K562 (cell line): Measurements from ENCODE around the gene CLDN5. TPM values are rescaled to one million over a fixed set of nuclear protein-coding genes. Genes with fewer than 3 reads are reported as not detected.

ENCODE experiments used
- ATAC-seq: fragments of 200-7000 bp; cut with Tn5 transposase; 3 replicates; pipeline ENCODE4 v1.9.1; 2020; ENCODE audit warnings: moderate library complexity
- BruUV-seq: library from RNA; stranded (reverse); fragments of 400-500 nt; replicated peaks from 2 replicates; lab custom pipeline; 2021; lab: Mats Ljungman, UMichigan
- CTCF ChIA-PET: fragments of 300-600 bp; formaldehyde crosslinking; extraction: SDS; loops from one replicate; lab custom pipeline; 2021; ENCODE audit warnings: low intra/inter-chr PET ratio; lab: Yijun Ruan, JAX
- POLR2A ChIA-PET: fragments of 300-600, 350-650 bp; sonication (Branson Sonifier 250); formaldehyde crosslinking; extraction: SDS; loops from one replicate; lab custom pipeline; 2021; ENCODE audit warnings: antibody characterized with exemption, inconsistent platforms; lab: Yijun Ruan, JAX
- DNase-seq, 4 experiments: peaks; one replicate each; pipeline versions ENCODE4 v3.0.0 to v3.0.0-alpha.2; 2011 to 2018; ENCODE audit warnings: low spot score in 3 of 4, mixed read lengths in 3 of 4; ENCODE audit errors: extremely low read depth in 1 of 4
- FAIRE-seq: peaks from 2 replicates; lab custom pipeline; 2011; peaks lifted over from hg19 to GRCh38; lab: Jason Lieb, UNC
- H2AFZ ChIP-seq: 2 replicates; pipeline ENCODE4 v1.6.0; 2011; ENCODE audit warnings: low read depth, low read length, control low read depth, inconsistent platforms
- H3K27ac ChIP-seq: fragments of 200-600 bp; 3 replicates; pipeline ENCODE4 v1.8.0; 2011; ENCODE audit warnings: low read depth, mild to moderate bottlenecking, control low read depth, inconsistent platforms, low read length, moderate library complexity, mixed read lengths; ENCODE audit errors: extremely low read depth
- H3K27me3 ChIP-seq, 2 experiments: fragments of 300-600 bp in 1 of 2; 2 replicates in 1 of 2; 3 replicates in 1 of 2; pipeline versions ENCODE4 v1.6.0 to v1.8.0; 2011; ENCODE audit warnings: inconsistent platforms in 2 of 2, low read length in 2 of 2, mild to moderate bottlenecking in 1 of 2, mixed read lengths in 1 of 2, moderate library complexity in 1 of 2; ENCODE audit not compliant: control insufficient read depth in 2 of 2, insufficient read depth in 2 of 2
- H3K36me3 ChIP-seq: fragments of 300-600 bp; 3 replicates; pipeline ENCODE4 v1.8.0; 2011; ENCODE audit warnings: mild to moderate bottlenecking, low read length, inconsistent platforms; ENCODE audit not compliant: control insufficient read depth, insufficient read depth
- H3K4me1 ChIP-seq, 2 experiments: fragments of 200-600 bp in 1 of 2; replicated peaks in 1 of 2; 2 replicates in 1 of 2; 3 replicates in 1 of 2; pipeline versions ENCODE4 v1.5.1 to v1.8.0; 2011; ENCODE audit warnings: inconsistent platforms in 2 of 2, low read length in 2 of 2, mild to moderate bottlenecking in 1 of 2, mixed read lengths in 1 of 2, moderate library complexity in 1 of 2; ENCODE audit not compliant: control insufficient read depth in 2 of 2, insufficient read depth in 2 of 2
- H3K4me2 ChIP-seq: 2 replicates; pipeline ENCODE4 v1.6.1; 2011; ENCODE audit warnings: low read length, control low read depth, inconsistent platforms, mixed read lengths; ENCODE audit not compliant: insufficient read depth
- H3K4me3 ChIP-seq: fragments of 200-600 bp; sonication (generic), shearing (Covaris generic); 2 replicates; pipeline ENCODE4 v1.5.1; 2016; ENCODE audit warnings: control low read depth, inconsistent platforms
- H3K79me2 ChIP-seq: fragments of 200-600 bp; 3 replicates; pipeline ENCODE4 v1.8.0; 2011; ENCODE audit warnings: low read length, inconsistent platforms; ENCODE audit not compliant: control insufficient read depth, insufficient read depth
- H3K9ac ChIP-seq, 2 experiments: 2 replicates each; pipeline versions ENCODE4 v1.6.0 to v1.6.1; 2011; ENCODE audit warnings: low read depth in 2 of 2, low read length in 2 of 2, control low read depth in 1 of 2, inconsistent platforms in 1 of 2, mild to moderate bottlenecking in 1 of 2, mixed read lengths in 1 of 2; ENCODE audit not compliant: insufficient read depth in 1 of 2
- H3K9me1 ChIP-seq: one replicate; pipeline ENCODE4 v1.6.0; 2011; ENCODE audit warnings: inconsistent platforms, mild to moderate bottlenecking, low read length, moderate library complexity; ENCODE audit not compliant: control insufficient read depth, insufficient read depth
- H3K9me3 ChIP-seq: replicated peaks from 2 replicates; pipeline ENCODE4 v1.5.1; 2011; ENCODE audit warnings: low read depth, low read length, inconsistent platforms; ENCODE audit not compliant: control insufficient read depth, insufficient read depth
- H4K20me1 ChIP-seq: replicated peaks from 2 replicates; pipeline ENCODE4 v1.6.1; 2011; ENCODE audit warnings: low read length, inconsistent platforms, mixed read lengths; ENCODE audit not compliant: control insufficient read depth, insufficient read depth
- BHLHE40 ChIP-seq: IDR thresholded peaks from 2 replicates; pipeline ENCODE4 v1.6.1; 2011; ENCODE audit warnings: low read length, improper control_type of control experiment
- E2F5 ChIP-seq: sonication (generic); formaldehyde crosslinking; IDR thresholded peaks from 2 replicates; pipeline ENCODE4 v1.8.0; 2022; ENCODE audit warnings: mild to moderate bottlenecking, missing genetic modification reagents
- ETV1 ChIP-seq: fragments of 450-650 bp; conservative IDR thresholded peaks from 2 replicates; pipeline ENCODE4 v1.6.1; 2016; ENCODE audit warnings: missing genetic modification characterization, control low read depth, low read depth, missing compliant biosample characterization
- JUN ChIP-seq, 2 experiments: sonication (generic) in 1 of 2; formaldehyde crosslinking in 1 of 2; IDR thresholded peaks; 2 replicates each; pipeline versions ENCODE4 v1.6.1 to v1.8.0; 2012 to 2022; ENCODE audit warnings: borderline replicate concordance in 2 of 2, mild to moderate bottlenecking in 2 of 2, improper control_type of control experiment in 1 of 2, low read depth in 1 of 2, low read length in 1 of 2, missing genetic modification reagents in 1 of 2
- KLF1 ChIP-seq: fragments of 450-650 bp; IDR thresholded peaks from 2 replicates; pipeline ENCODE4 v1.6.1; 2016; ENCODE audit warnings: missing genetic modification characterization, missing compliant biosample characterization
- RBFOX2 ChIP-seq: fragments of 200-400 bp; formaldehyde crosslinking; IDR thresholded peaks from 2 replicates; pipeline ENCODE4 v1.6.1; 2017; ENCODE audit warnings: low read depth, mild to moderate bottlenecking, low read length, moderate library complexity
- WHSC1 ChIP-seq: IDR thresholded peaks from one replicate; pipeline ENCODE4 v1.6.1; 2012; ENCODE audit warnings: low read length, control low read depth, inconsistent platforms
- ZNF134 ChIP-seq: fragments of 250-450 bp; sonication (Bioruptor Pico); conservative IDR thresholded peaks from 2 replicates; pipeline ENCODE4 v1.4.0; 2020
- ZNF143 ChIP-seq: sonication (generic); formaldehyde crosslinking; IDR thresholded peaks from 2 replicates; pipeline ENCODE4 v1.9.0; 2022; ENCODE audit warnings: mild to moderate bottlenecking, missing genetic modification reagents
- ZNF217 ChIP-seq: sonication (generic); formaldehyde crosslinking; IDR thresholded peaks from 2 replicates; pipeline ENCODE4 v1.8.0; 2022; ENCODE audit warnings: mild to moderate bottlenecking, missing genetic modification reagents
- ZNF41 ChIP-seq: fragments of 250-450 bp; sonication (Bioruptor Pico); conservative IDR thresholded peaks from 2 replicates; pipeline ENCODE4 v1.4.0; 2020; ENCODE audit warnings: mild to moderate bottlenecking
- ZNF609 ChIP-seq: sonication (generic); formaldehyde crosslinking; IDR thresholded peaks from 2 replicates; pipeline ENCODE4 v1.8.1; 2023; ENCODE audit warnings: missing genetic modification reagents, mild to moderate bottlenecking, borderline replicate concordance
- WGBS: fragments of 100-300 bp; shearing (Covaris generic); methylation state at CpG from one replicate; pipeline ENCODE4 v1.1.6; 2016; ENCODE audit warnings: low coverage, mixed read lengths; ENCODE audit not compliant: insufficient coverage; ENCODE audit errors: missing lambda C conversion rate; 5-methylcytosine and 5-hydroxymethylcytosine counted together
- in situ Hi-C: fragments of 300-500 bp; cut with MboI; formaldehyde crosslinking; loops from 4 replicates; pipeline ENCODE4 v1.15.0; 2018; ENCODE audit warnings: inconsistent platforms, mixed read lengths
- intact Hi-C: fragments of 100-400 bp; cut with micrococcal nuclease; formaldehyde crosslinking; loops from 2 replicates; pipeline ENCODE4 v1.14.2; 2022
- polyA plus RNA-seq, 8 experiments: library from polyadenylated mRNA; depleted of rRNA in 4 of 8; stranded (reverse) in 5 of 8; unstranded in 3 of 8; fragments of >200 nt; fragmentation: Nextera tagmentation in 2 of 8; fragmentation: Illumina TruSeq in 1 of 8; extraction: Ambion mirVana in 2 of 8; extraction: Trizol in 1 of 8; gene quantifications; 2 replicates each; pipeline versions ENCODE4 v1.2.1 to v1.2.3, GENCODE V29; 2011 to 2014; ENCODE audit warnings: inconsistent platforms in 1 of 8, missing spikeins in 1 of 8
- total RNA-seq, 7 experiments: library from RNA; depleted of rRNA in 6 of 7; stranded (reverse); fragments of >200 nt in 6 of 7; fragmentation: Illumina TruSeq in 2 of 7; extraction: Trizol in 2 of 7; gene quantifications; 2 replicates each; pipeline versions ENCODE4 v1.2.1 to v1.2.3, GENCODE V29; 2011 to 2021; ENCODE audit warnings: low replicate concordance in 1 of 7

CLDN5 gene
- total and polyA plus RNA-seq, 9 of the 15 experiments (the other 6 are each of a cell fraction or from before 2014, with no cell fraction given): 0.20 TPM; not detected in 8

GRCh38 chr22:19482297-19482696 is 41.9 kb downstream of the CLDN5 start:
- Histone ChIP-seq H3K27me3 (no peaks in the 10 kb centered on the region), H3K9ac (peak overlapping the region in 1 of 2 experiments; percentile 29; a peak in 2 of 4 replicates), H3K4me3 (no peak overlapping the region), H2AFZ (no peak overlapping the region), H3K9me3 (no peaks in the 10 kb centered on the region), H3K36me3 (peaks cover 67% of the 10 kb centered on the region), H3K4me1 (peaks cover 7 to 14% of the 10 kb centered on the region in 2 experiments), H4K20me1 (peaks cover 11% of the 10 kb centered on the region), H3K79me2 (peaks cover 56% of the 10 kb centered on the region), H3K9me1 (no peaks in the 10 kb centered on the region), H3K4me2 (no peak overlapping the region), H3K27ac (no peak overlapping the region)
- no peak for DNase-seq
- BruUV-seq: no TSS peak
- FAIRE-seq: no peak
- intact Hi-C loops (no loop called here), in situ Hi-C loops (no loop called here)
- ChIA-PET CTCF (interaction anchor here (0.6 to 1.1 kb wide), 2 partner anchors 93 to 148 kb away, joined by 5 to 7 read pairs; no protein-coding TSS in a partner anchor), POLR2A (interaction anchor here (0.8 to 3.9 kb wide), 5 partner anchors 9 to 31 kb away, joined by 3 to 23 read pairs (median 3); no protein-coding TSS in a partner anchor)
- 94% methylated on average over 9 of the region's 9 CpGs for WGBS
- ATAC-seq: no peak
- TF ChIP-seq JUN (IDR thresholded peaks at IDR 0.05; ENCODE audit: borderline replicate concordance, low read depth, low read length) (no peak), JUN (CRISPR knock-in tag; IDR thresholded peaks at IDR 0.05; ENCODE audit: borderline replicate concordance) (no peak), RBFOX2 (peak; percentile 60; the same call in 1 of the 2 replicates), ZNF217 (CRISPR knock-in tag) (no peak), WHSC1 (peak; percentile 41), ZNF134 (CRISPR knock-in tag) (no peak), ZNF41 (CRISPR knock-in tag) (no peak), ZNF609 (CRISPR knock-in tag) (no peak), KLF1 (tag) (no peak), ZNF143 (CRISPR knock-in tag) (no peak), E2F5 (CRISPR knock-in tag) (no peak), ETV1 (tag) (no peak), BHLHE40 (no peak)
